Stimulated activated CD4-positive, alpha-beta T cell treated with anti-CD3 and anti-CD28 coated beads, TNF-alpha, amount 100 ng/mL, for 24 hours (primary cell): Measurements from ENCODE around the gene TRIO.

Experiments used
- DNase-seq, 3 experiments: peaks; one replicate each; pipeline ENCODE4 v3.0.0-alpha.2; 2020; ENCODE audit warnings: low read depth in 3 of 3

Gene TRIO

GRCh38 chr5:14486996-14487896 lies 344.1 kb downstream of the TRIO start:
- no peak for DNase-seq

GRCh38 chr5:14487897-14488570 lies 344.9 kb downstream of the TRIO start:
- no peak for DNase-seq

DNA sequence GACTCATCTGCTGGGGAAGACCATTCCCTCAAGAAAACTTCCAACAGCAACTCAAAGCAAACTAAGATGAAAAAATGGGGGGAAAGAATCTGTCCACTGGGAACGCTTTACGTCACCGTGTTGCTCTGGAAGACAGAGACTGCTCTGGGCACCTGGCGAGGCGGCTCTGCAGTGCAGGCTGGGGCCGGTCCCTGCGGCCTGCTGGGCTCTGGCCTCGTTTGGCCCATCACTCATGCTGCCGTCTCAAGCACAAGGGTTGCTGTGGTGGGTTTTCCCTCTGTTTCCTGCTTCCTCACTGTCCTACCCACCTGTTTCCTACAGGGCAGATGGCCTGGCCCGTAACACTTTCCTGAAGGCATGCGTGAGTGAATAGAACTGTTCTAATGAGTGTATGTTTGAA lies 345.6 kb downstream of the TRIO start:
- DNase-seq: no peak

DNA sequence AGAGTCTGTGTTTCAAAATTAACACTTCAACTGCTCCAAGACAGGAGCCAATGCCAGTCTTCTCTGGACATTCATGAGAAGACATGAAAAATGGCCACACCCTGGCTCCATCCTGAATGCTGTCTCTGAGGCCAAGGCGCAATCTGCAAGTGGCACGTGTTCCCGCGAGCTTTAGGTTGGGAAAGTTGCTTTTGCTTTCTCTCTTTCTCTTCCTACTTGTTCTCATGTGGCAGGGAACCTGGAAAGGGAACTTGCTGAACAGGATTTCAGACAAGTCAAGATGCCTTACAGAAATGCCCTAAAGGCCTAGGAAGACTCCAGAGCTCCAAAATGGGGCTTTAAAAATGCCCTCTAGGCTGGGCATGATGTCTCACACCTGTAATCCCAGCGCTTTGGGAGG lies 346.5 kb downstream of the TRIO start:
- DNase-seq: no peak

GRCh38 chr5:14490309-14490711 lies 347.2 kb downstream of the TRIO start:
- DNase-seq: no peak

- DNase-seq: no peak
Measured at GRCh38 chr5:14491015-14491915, 348.1 kb downstream of the TRIO start.

DNA sequence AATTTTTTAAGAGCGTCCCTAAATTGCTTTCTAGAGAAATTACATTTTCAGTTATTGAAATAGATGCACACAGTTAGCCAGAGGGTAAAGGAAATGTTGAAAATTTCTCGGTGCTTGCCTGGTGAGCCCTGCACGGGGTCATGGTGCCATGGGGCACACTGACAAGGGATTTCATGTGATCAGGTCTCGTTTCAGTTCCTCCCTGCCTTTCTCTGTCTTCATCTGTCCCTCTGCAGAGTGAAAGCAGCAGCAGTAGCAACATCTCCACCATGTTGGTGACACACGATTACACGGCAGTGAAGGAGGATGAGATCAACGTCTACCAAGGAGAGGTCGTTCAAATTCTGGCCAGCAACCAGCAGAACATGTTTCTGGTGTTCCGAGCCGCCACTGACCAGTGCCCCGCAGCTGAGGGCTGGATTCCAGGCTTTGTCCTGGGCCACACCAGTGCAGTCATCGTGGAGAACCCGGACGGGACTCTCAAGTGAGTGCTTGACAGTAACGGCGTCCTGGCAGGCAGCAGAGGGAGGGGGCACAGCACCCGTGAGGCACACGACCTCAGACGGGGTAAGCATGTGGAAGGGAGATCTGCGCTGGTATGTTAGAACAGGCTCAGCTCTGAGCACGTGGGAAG lies 349.3 kb downstream of the TRIO start:
- no peak for DNase-seq

DNA sequence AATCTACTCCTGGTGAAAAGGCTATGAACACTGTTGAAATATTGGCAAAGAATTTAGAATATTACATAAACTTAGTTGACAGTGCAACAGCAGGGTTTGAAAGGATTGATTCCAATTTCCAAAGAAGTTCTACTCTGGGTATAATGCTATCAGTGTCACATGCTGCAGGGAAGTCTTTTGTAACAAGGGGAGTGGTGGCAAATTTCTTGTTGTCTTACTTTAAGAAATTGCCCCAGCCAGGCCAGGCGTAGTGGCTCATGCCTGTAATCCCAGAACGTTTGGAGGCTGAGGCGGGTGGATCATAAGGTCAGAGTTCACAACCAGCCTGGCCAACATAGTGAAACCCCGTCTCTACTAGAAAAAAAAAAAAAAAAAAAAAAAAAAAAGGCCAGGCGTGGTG lies 352.2 kb downstream of the TRIO start:
- DNase-seq: no peak

DNA sequence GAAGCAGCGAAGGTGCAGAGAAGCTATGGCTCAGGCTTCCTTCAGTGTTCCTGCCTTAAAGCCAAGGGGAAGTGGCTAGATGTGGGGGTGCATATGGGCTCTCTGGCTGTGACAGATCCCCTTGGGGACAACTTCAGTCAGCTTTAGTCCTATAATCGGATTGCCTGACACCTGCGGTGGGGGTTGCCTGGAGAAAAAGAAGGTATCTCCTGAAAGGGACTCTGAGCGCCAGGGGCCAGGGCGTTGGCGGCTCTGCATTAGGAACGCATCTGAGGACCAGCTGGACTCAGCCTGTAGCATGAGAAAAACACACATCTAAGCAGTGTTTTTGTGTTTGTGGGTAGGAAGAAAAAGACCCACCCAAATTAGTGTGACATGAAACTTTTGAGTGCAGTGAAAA lies 354.2 kb downstream of the TRIO start:
- DNase-seq: no peak

- no peak for DNase-seq
Measured at GRCh38 chr5:14501353-14502293, 358.5 kb downstream of the TRIO start.

GRCh38 chr5:14502294-14502690 lies 359.1 kb downstream of the TRIO start:
- DNase-seq: no peak

- no peak for DNase-seq
Measured at GRCh38 chr5:14503017-14503680, 360.0 kb downstream of the TRIO start.

DNA sequence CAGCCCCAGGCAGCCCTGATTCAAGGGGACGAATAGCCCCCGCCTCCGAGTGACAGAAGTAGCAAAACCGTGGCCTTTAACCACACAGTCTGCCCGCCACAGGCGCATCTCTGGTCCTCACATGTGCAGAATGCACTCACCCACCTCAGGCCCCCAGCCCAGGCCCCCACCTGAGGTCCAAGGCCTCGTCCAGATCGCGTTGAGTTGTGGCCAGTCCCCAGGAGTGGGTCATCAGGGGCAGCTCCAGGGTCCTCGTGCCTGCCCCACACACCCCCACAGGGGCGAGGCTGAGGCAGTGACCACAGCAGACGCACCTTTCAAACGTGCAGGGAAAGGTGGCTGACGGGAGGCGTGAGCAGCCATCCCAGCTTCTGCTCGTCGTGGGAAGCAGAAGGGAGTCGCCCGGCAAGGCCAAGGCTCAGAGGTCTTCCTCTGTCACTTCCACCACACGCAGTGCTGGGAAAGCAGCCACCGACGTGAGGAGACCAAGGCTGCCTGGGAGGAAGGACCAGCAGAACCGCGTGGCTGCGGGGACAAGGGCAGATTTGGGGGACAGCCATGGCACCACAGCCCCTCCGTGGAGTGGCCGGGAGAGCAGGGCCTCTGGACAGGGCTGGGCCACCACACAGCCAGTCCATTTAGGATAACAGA lies 360.7 kb downstream of the TRIO start:
- DNase-seq: no peak

GRCh38 chr5:14504332-14504727 lies 361.2 kb downstream of the TRIO start:
- DNase-seq: no peak

DNA sequence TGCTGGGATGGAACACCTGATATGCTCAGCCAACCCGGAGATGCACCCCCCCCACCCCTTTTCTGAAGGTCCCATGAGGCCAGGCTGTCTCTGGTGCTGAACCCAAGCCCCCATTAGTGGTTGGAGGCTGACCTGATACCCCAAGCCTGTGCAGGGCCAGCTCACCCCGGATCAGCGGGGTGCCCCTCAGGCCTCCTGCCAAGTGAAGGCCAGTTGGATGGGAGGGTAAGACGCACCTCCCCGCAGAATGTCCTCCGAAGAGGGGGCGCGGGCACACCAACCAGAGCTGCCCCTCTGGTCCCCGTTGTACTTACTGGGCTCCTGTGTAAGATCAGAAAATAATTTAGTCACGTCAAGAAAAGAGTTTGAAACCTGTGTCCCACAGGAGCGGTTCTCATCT lies 361.7 kb downstream of the TRIO start:
- DNase-seq: no peak

GRCh38 chr5:14505310-14506139 lies 362.4 kb downstream of the TRIO start:
- no peak for DNase-seq

- no peak for DNase-seq
Measured at GRCh38 chr5:14506140-14506538, 363.0 kb downstream of the TRIO start.

DNA sequence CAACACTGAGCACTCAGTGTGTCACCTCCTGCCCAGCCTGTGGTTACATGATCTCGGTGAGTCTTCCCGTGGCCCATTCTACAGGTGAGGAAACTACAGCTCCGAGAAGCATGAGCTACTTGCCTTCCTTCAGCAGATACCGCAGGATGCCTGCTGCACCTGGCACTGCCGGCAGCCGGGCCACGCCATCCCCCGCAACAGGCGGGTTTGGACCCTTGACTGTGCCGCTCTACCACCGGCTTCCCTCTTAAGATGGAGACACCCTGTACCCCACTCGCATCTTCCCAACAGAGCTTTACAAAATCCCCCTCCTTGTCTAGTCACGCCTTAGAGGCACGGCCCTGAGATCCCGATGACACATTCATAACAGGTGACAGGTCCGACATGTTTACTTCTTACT lies 363.5 kb downstream of the TRIO start:
- no peak for DNase-seq
